ENCODE results near the gene SLC7A10.

DNA sequence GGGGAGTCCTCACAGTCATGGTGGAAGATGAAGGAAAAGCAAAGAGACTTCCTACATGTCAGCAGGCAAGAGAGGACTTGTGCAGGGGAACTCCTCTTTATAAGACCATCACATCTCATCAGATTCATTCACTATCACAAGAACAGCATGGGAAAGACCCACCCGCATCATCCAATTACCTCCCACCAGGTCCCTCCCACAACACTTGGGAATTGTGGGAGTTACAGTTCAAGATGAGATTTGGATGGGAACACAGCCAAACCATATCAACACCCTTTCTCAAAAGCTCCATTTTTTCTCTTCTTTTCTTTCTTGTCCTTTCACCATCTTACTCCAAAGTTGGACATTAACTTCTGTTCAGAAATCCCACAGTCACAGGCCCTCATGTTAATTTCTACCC, 36.2 kb downstream of the SLC7A10 start:
- TF ChIP-seq, protein P1, sequence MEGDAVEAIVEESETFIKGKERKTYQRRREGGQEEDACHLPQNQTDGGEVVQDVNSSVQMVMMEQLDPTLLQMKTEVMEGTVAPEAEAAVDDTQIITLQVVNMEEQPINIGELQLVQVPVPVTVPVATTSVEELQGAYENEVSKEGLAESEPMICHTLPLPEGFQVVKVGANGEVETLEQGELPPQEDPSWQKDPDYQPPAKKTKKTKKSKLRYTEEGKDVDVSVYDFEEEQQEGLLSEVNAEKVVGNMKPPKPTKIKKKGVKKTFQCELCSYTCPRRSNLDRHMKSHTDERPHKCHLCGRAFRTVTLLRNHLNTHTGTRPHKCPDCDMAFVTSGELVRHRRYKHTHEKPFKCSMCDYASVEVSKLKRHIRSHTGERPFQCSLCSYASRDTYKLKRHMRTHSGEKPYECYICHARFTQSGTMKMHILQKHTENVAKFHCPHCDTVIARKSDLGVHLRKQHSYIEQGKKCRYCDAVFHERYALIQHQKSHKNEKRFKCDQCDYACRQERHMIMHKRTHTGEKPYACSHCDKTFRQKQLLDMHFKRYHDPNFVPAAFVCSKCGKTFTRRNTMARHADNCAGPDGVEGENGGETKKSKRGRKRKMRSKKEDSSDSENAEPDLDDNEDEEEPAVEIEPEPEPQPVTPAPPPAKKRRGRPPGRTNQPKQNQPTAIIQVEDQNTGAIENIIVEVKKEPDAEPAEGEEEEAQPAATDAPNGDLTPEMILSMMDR (IDR thresholded peaks at IDR 0.05), result no peak
- TF ChIP-seq POLR2AphosphoS5 (IDR thresholded peaks at IDR 0.05) (no peak), EP300 (IDR thresholded peaks at IDR 0.05) (no peak), POLR2A (IDR thresholded peaks at IDR 0.05) (no peak)
